Body of pancreas (tissue), 4 donors: ENCODE measurements around the gene TMCO4.

ENCODE experiments used
- POLR2A ChIP-seq, 3 donors: fragments of 450-650 bp; IDR thresholded peaks; one replicate each; pipeline ENCODE4 v1.6.1; 2016; ENCODE audit warnings: antibody characterized with exemption in 3 of 3, mild to moderate bottlenecking in 2 of 3
- TF ChIP-seq, protein P1 (sequence below), 7 experiments: fragments of 450-650 bp in 4 of 7; fragments of 200-600 bp in 3 of 7; sonication (generic) in 3 of 7; IDR thresholded peaks; one replicate each; pipeline ENCODE4 v1.5.1; 2016 to 2019; ENCODE audit warnings: antibody characterized with exemption in 7 of 7

DNA sequence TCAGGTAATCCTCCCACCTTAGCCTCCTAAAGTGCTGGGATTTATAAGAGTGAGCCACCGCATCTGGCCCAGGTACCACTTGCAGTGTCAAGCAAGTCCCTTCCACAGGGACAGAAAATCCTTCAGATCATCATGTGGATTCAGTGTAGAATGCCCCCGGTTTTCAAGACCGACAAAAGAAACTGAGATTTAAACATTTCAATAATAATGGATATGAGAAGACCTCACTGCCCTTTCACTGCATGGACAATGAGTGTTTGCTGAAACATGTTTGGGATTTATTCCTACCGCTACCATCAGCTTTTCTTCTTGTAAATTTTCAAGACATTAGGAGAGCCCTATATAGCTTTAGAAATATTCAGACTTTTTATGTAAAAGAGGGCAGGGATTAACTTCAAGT lies 93.6 kb downstream of the TMCO4 start:
- TF ChIP-seq, protein P1, sequence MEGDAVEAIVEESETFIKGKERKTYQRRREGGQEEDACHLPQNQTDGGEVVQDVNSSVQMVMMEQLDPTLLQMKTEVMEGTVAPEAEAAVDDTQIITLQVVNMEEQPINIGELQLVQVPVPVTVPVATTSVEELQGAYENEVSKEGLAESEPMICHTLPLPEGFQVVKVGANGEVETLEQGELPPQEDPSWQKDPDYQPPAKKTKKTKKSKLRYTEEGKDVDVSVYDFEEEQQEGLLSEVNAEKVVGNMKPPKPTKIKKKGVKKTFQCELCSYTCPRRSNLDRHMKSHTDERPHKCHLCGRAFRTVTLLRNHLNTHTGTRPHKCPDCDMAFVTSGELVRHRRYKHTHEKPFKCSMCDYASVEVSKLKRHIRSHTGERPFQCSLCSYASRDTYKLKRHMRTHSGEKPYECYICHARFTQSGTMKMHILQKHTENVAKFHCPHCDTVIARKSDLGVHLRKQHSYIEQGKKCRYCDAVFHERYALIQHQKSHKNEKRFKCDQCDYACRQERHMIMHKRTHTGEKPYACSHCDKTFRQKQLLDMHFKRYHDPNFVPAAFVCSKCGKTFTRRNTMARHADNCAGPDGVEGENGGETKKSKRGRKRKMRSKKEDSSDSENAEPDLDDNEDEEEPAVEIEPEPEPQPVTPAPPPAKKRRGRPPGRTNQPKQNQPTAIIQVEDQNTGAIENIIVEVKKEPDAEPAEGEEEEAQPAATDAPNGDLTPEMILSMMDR (IDR thresholded peaks at IDR 0.05) = no peak
- TF ChIP-seq POLR2A (IDR thresholded peaks at IDR 0.05) = no peak
